ENCODE measurements around the gene PIK3R2. TPM values are rescaled to one million over a fixed set of nuclear protein-coding genes. Genes with fewer than 3 reads are reported as not detected.

Gene PIK3R2
- polyA plus RNA-seq, 1 donor (not counting 4 experiments of a cell fraction or from before 2014, with no cell fraction given): 13.9 TPM

- no peak overlapping the region for H3K27ac ChIP-seq (ENCODE audit: control insufficient read depth, insufficient read depth, low read length)
- no peaks in the 10 kb centered on the region for H3K9me3 ChIP-seq (ENCODE audit: control insufficient read depth, low read depth, low read length)
- peak overlapping the region; percentile 75 for H3K9ac ChIP-seq (ENCODE audit: control insufficient read depth, extremely low read depth, insufficient read depth, low read length)
- H3K4me1 ChIP-seq (ENCODE audit: control insufficient read depth, extremely low read depth, insufficient read depth, low read length): peaks cover 10% of the 10 kb centered on the region
- TF ChIP-seq EZH2 (IDR thresholded peaks at IDR 0.05; ENCODE audit: low read length): no peak
- TF ChIP-seq CTCF (optimal IDR thresholded peaks at IDR 0.05 in 1 of 3, IDR thresholded peaks at IDR 0.05 in 1 of 3, conservative IDR thresholded peaks at IDR 0.05 in 1 of 3; ENCODE audit: extremely low read depth in 1 of 3, insufficient read depth in 2 of 3, low read length in 3 of 3): no peak
- H2AFZ ChIP-seq (ENCODE audit: control insufficient read depth, low read length): peak overlapping the region; percentile 63
- no peak for FAIRE-seq
- H3K79me2 ChIP-seq (ENCODE audit: control insufficient read depth, insufficient read depth, low read length): no peaks in the 10 kb centered on the region
- H3K36me3 ChIP-seq (ENCODE audit: control insufficient read depth in 2 of 2, extremely low read depth in 1 of 2, insufficient read depth in 2 of 2, low read length in 2 of 2): peaks cover 0 to 3% of the 10 kb centered on the region in 2 experiments
- no peaks in the 10 kb centered on the region for H4K20me1 ChIP-seq (ENCODE audit: control insufficient read depth, extremely low read depth, insufficient read depth, low read length)
- peak overlapping the region; percentile 61 to 71 (median 66) for H3K4me3 ChIP-seq (ENCODE audit: control insufficient read depth in 2 of 3, extremely low read depth in 1 of 3, insufficient read depth in 2 of 3, low read depth in 1 of 3, low read length in 3 of 3)
- H3K9me1 ChIP-seq (ENCODE audit: control insufficient read depth, extremely low read depth, insufficient read depth, low read length): no peaks in the 10 kb centered on the region
- no peak for DNase-seq (ENCODE audit: low read depth, low spot score)
- H3K4me2 ChIP-seq (ENCODE audit: control insufficient read depth, extremely low read depth, insufficient read depth, low read depth, low read length): peak overlapping the region; percentile 91
- H3K27me3 ChIP-seq (ENCODE audit: control insufficient read depth, extremely low read depth, insufficient read depth, low read length): no peaks in the 10 kb centered on the region
- dilution Hi-C loops (cut with MboI; ENCODE audit: extremely low pct_ligation_motif_present, low sequenced_read_pairs): no loop called here
Observed at GRCh38 chr19:18118420-18119012, 34.4 kb upstream of the PIK3R2 start.

DNA sequence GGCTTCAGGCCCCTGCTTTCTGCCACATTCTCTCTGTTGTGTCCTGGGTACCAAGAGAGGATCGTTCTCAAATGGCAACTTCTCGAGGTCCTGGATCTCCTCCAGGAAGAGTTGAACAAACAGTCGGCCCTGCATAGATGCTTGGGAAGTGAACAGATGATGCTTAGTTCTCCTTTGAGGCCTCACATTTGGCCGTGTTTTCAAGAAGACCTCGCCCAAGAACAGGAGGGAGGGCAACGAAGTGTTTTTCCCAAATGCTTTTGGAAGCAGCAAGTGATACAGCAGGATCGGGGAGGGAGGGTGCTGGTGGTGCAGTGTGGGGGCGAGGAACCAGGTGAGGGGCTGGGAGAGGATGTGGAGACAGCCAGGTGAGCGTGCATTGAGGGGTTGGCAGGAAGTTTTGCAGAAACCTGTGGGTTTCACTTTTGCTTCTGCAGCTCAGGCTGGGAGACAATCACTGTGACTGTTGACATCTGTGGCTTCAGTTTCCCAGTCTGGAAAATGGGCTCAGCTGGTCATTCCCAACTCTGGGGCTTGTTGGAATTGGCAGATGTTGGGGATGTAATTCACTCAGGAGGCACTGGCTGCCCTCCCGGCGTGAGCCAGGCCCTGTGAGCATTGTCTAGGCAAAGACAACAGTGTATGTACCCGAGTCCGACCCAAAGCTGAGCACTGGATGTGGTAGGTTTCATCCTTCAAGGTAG lies 33.8 kb upstream of the PIK3R2 start:
- H3K9ac ChIP-seq (ENCODE audit: control insufficient read depth, extremely low read depth, insufficient read depth, low read length): no peak overlapping the region
- H3K27ac ChIP-seq (ENCODE audit: control insufficient read depth, insufficient read depth, low read length): no peak overlapping the region
- no peaks in the 10 kb centered on the region for H4K20me1 ChIP-seq (ENCODE audit: control insufficient read depth, extremely low read depth, insufficient read depth, low read length)
- no peak overlapping the region for H2AFZ ChIP-seq (ENCODE audit: control insufficient read depth, low read length)
- TF ChIP-seq CTCF (optimal IDR thresholded peaks at IDR 0.05 in 1 of 3, IDR thresholded peaks at IDR 0.05 in 1 of 3, conservative IDR thresholded peaks at IDR 0.05 in 1 of 3; ENCODE audit: extremely low read depth in 1 of 3, insufficient read depth in 2 of 3, low read length in 3 of 3) (no peak), EZH2 (IDR thresholded peaks at IDR 0.05; ENCODE audit: low read length) (no peak)
- peaks cover 10% of the 10 kb centered on the region for H3K4me1 ChIP-seq (ENCODE audit: control insufficient read depth, extremely low read depth, insufficient read depth, low read length)
- no peak for DNase-seq (ENCODE audit: low read depth, low spot score)
- peak overlapping the region; percentile 91 for H3K4me2 ChIP-seq (ENCODE audit: control insufficient read depth, extremely low read depth, insufficient read depth, low read depth, low read length)
- peaks cover 0 to 3% of the 10 kb centered on the region in 2 experiments for H3K36me3 ChIP-seq (ENCODE audit: control insufficient read depth in 2 of 2, extremely low read depth in 1 of 2, insufficient read depth in 2 of 2, low read length in 2 of 2)
- no peaks in the 10 kb centered on the region for H3K9me1 ChIP-seq (ENCODE audit: control insufficient read depth, extremely low read depth, insufficient read depth, low read length)
- no peaks in the 10 kb centered on the region for H3K79me2 ChIP-seq (ENCODE audit: control insufficient read depth, insufficient read depth, low read length)
- peak overlapping the region in 1 of 3 experiments; percentile 66 for H3K4me3 ChIP-seq (ENCODE audit: control insufficient read depth in 2 of 3, extremely low read depth in 1 of 3, insufficient read depth in 2 of 3, low read depth in 1 of 3, low read length in 3 of 3)
- FAIRE-seq: peak; percentile 5
- H3K27me3 ChIP-seq (ENCODE audit: control insufficient read depth, extremely low read depth, insufficient read depth, low read length): no peaks in the 10 kb centered on the region
- dilution Hi-C loops (cut with MboI; ENCODE audit: extremely low pct_ligation_motif_present, low sequenced_read_pairs): no loop called here
- H3K9me3 ChIP-seq (ENCODE audit: control insufficient read depth, low read depth, low read length): no peaks in the 10 kb centered on the region

Data from keratinocyte (primary cell).